CD1c-positive myeloid dendritic cell (primary cell): Measurements from ENCODE around the gene DTNB.
"Not testable (repeated sequence)": the region's sequence is repeated elsewhere in the genome, so short reads cannot be mapped to it uniquely, and the experiment has no call there.

Experiments
- DNase-seq: peaks from one replicate; pipeline ENCODE4 v3.0.0-alpha.2; 2016; ENCODE audit errors: extremely low spot score

The DTNB gene

GRCh38 chr2:25632396-25632795 is 41.0 kb downstream of the DTNB start:
- DNase-seq = no peak

GRCh38 chr2:25624635-25625034 is 48.7 kb downstream of the DTNB start:
- no peak for DNase-seq

- DNase-seq = no peak
Measured at GRCh38 chr2:25623361-25623760, 50.0 kb downstream of the DTNB start.

GRCh38 chr2:25620711-25621110 is 52.7 kb downstream of the DTNB start:
- DNase-seq = no peak

GRCh38 chr2:25620077-25620476 is 53.3 kb downstream of the DTNB start:
- no peak for DNase-seq

- DNase-seq = no peak
Measured at GRCh38 chr2:25619185-25619584, 54.2 kb downstream of the DTNB start.

- DNase-seq = no peak
Measured at GRCh38 chr2:25618676-25619075, 54.7 kb downstream of the DTNB start.

GRCh38 chr2:25617948-25618646 is 55.3 kb downstream of the DTNB start:
- no peak for DNase-seq

GRCh38 chr2:25615920-25616319 is 57.5 kb downstream of the DTNB start:
- DNase-seq = no peak

GRCh38 chr2:25615386-25615785 is 58.0 kb downstream of the DTNB start:
- no peak for DNase-seq

- no peak for DNase-seq
Measured at GRCh38 chr2:25614711-25615110, 58.7 kb downstream of the DTNB start.

GRCh38 chr2:25608718-25609117 is 64.7 kb downstream of the DTNB start:
- no peak for DNase-seq

GRCh38 chr2:25606892-25607291 is 66.5 kb downstream of the DTNB start:
- DNase-seq = peak; percentile 44

GRCh38 chr2:25602333-25602723 is 71.0 kb downstream of the DTNB start:
- DNase-seq = no peak

- not testable (repeated sequence) for DNase-seq
Measured at GRCh38 chr2:25601711-25602332, 71.6 kb downstream of the DTNB start.

GRCh38 chr2:25598911-25599310 is 74.5 kb downstream of the DTNB start:
- no peak for DNase-seq

- no peak for DNase-seq
Measured at GRCh38 chr2:25598332-25598731, 75.0 kb downstream of the DTNB start.

- peak; percentile 39 for DNase-seq
Measured at GRCh38 chr2:25597881-25598280, 75.5 kb downstream of the DTNB start.

GRCh38 chr2:25596516-25597244 is 76.7 kb downstream of the DTNB start:
- DNase-seq = peak; percentile 28

GRCh38 chr2:25595393-25595792 is 78.0 kb downstream of the DTNB start:
- DNase-seq = no peak

- no peak for DNase-seq
Measured at GRCh38 chr2:25594991-25595390, 78.4 kb downstream of the DTNB start.

- no peak for DNase-seq
Measured at GRCh38 chr2:25592766-25593292, 80.5 kb downstream of the DTNB start.
